Transverse colon (tissue), 4 donors: ENCODE measurements around the gene HORMAD2. TPM values are rescaled to one million over a fixed set of nuclear protein-coding genes. Genes with fewer than 3 reads are reported as not detected.
"Not testable (repeated sequence)": the region's sequence is repeated elsewhere in the genome, so short reads cannot be mapped to it uniquely, and the experiment has no call there.

Source experiments
- DNase-seq: peaks from one replicate; pipeline ENCODE4 v3.0.0-alpha.2; 2019
- H3K27ac ChIP-seq, 4 donors: fragments of 200-600 bp; sonication (generic); 2 replicates each; pipeline ENCODE4 v1.5.1; 2016 to 2018; ENCODE audit warnings: inconsistent platforms in 4 of 4
- H3K27me3 ChIP-seq: fragments of 200-600 bp; sonication (generic); 2 replicates; pipeline ENCODE4 v1.5.1; 2017; ENCODE audit warnings: inconsistent platforms
- H3K36me3 ChIP-seq, 4 donors: fragments of 200-600 bp; sonication (generic); 2 replicates each; pipeline ENCODE4 v1.5.1; 2017 to 2019; ENCODE audit warnings: inconsistent platforms in 4 of 4
- H3K4me1 ChIP-seq, 4 donors: fragments of 200-600 bp; sonication (generic); 2 replicates each; pipeline ENCODE4 v1.5.1; 2017 to 2020; ENCODE audit warnings: inconsistent platforms in 4 of 4
- H3K4me3 ChIP-seq, 4 donors: fragments of 200-600 bp; sonication (generic); 1 replicate in 1 of 4; 2 replicates in 3 of 4; pipeline versions ENCODE4 v1.5.1 to v1.6.1; 2017 to 2019; ENCODE audit warnings: inconsistent platforms in 4 of 4
- H3K9me3 ChIP-seq, 2 donors: fragments of 200-600 bp; sonication (generic); 2 replicates each; pipeline ENCODE4 v1.5.1; 2017 to 2019; ENCODE audit warnings: inconsistent platforms in 2 of 2
- CTCF ChIP-seq, 5 experiments: fragments of 200-600 bp in 3 of 5; fragments of 450-650 bp in 2 of 5; sonication (generic) in 3 of 5; IDR thresholded peaks; 1 replicate in 2 of 5; 2 replicates in 3 of 5; pipeline ENCODE4 v1.5.1; 2016 to 2017; ENCODE audit warnings: antibody characterized with exemption in 5 of 5, inconsistent platforms in 3 of 5, mild to moderate bottlenecking in 2 of 5, moderate library complexity in 1 of 5
- EP300 ChIP-seq: sonication (generic); formaldehyde crosslinking; IDR thresholded peaks from one replicate; pipeline ENCODE4 v1.6.1; 2017; ENCODE audit warnings: antibody characterized with exemption, low read depth
- POLR2A ChIP-seq: fragments of 450-650 bp; IDR thresholded peaks from one replicate; pipeline ENCODE4 v1.6.1; 2016; ENCODE audit warnings: antibody characterized with exemption, mild to moderate bottlenecking, moderate library complexity
- POLR2AphosphoS5 ChIP-seq, 3 donors: sonication (generic); formaldehyde crosslinking; IDR thresholded peaks; one replicate each; pipeline ENCODE4 v1.6.1; 2016; ENCODE audit warnings: antibody characterized with exemption in 3 of 3
- WGBS, 2 donors: methylation state at CpG; one replicate each; pipeline ENCODE4 v1.1.5; 2018; ENCODE audit warnings: low coverage in 1 of 2; 5-methylcytosine and 5-hydroxymethylcytosine counted together
- in situ Hi-C, 4 donors: fragments of 200-750 bp; cut with MboI; loops; one replicate each; pipeline versions ENCODE4 v1.15.0 to v1.15.1; 2017; ENCODE audit warnings: low sequenced_read_pairs in 3 of 4, low pct_ligation_motif_present in 1 of 4, low pct_unique_long_range_greater_than_20kb in 1 of 4
- intact Hi-C: fragments of 100-400 bp; cut with DNase I; formaldehyde crosslinking; loops from one replicate; pipeline ENCODE4 v1.15.1; 2023; ENCODE audit warnings: low total_unique reads
- total RNA-seq, 4 donors: library from RNA; depleted of rRNA; stranded (reverse); fragments of >200 nt; gene quantifications; one replicate each; pipeline ENCODE4 v1.1.0, GENCODE V29; 2016

The HORMAD2 gene
- total RNA-seq, 4 donors from 2014 or later, result not detected

GRCh38 chr22:30197389-30197788, 117.1 kb downstream of the HORMAD2 start:
- no peak for DNase-seq
- Histone ChIP-seq H3K36me3 (no peaks in the 10 kb centered on the region), H3K27me3 (no peaks in the 10 kb centered on the region), H3K9me3 (no peaks in the 10 kb centered on the region), H3K4me1 (peaks cover 0 to 29% (median 16%) of the 10 kb centered on the region in 4 donors), H3K4me3 (no peak overlapping the region), H3K27ac (peak overlapping the region; percentile 46 to 69 (median 61))
- TF ChIP-seq CTCF (IDR thresholded peaks at IDR 0.05) (no peak), EP300 (no peak), POLR2AphosphoS5 (IDR thresholded peaks at IDR 0.05) (no peak), POLR2A (no peak)
- intact Hi-C loops, result no loop called here
- in situ Hi-C loops, result no loop called here

GRCh38 chr22:30198152-30198825, 118.0 kb downstream of the HORMAD2 start:
- TF ChIP-seq CTCF (IDR thresholded peaks at IDR 0.05), result no peak
- no peak for DNase-seq
- H3K4me3 ChIP-seq, result no peak overlapping the region
- H3K27me3 ChIP-seq, result no peaks in the 10 kb centered on the region
- H3K9me3 ChIP-seq, result no peaks in the 10 kb centered on the region
- peaks cover 0 to 35% (median 19%) of the 10 kb centered on the region in 4 donors for H3K4me1 ChIP-seq
- WGBS, 2 donors, result 96 to 97% methylated on average over 5 of the region's 5 CpGs
- H3K36me3 ChIP-seq, result no peaks in the 10 kb centered on the region
- no peak overlapping the region for H3K27ac ChIP-seq
- intact Hi-C loops (no loop called here), in situ Hi-C loops (no loop called here)

- Histone ChIP-seq H3K9me3 (no peaks in the 10 kb centered on the region), H3K4me3 (no peak overlapping the region), H3K27ac (no peak overlapping the region), H3K27me3 (no peaks in the 10 kb centered on the region), H3K36me3 (no peaks in the 10 kb centered on the region), H3K4me1 (peaks cover 0 to 35% (median 19%) of the 10 kb centered on the region in 4 donors)
- no peak for DNase-seq
- intact Hi-C loops, result no loop called here
- WGBS, 2 donors, result 72 to 84% methylated on average over 3 to 4 of the region's 4 CpGs
- TF ChIP-seq POLR2AphosphoS5 (IDR thresholded peaks at IDR 0.05), result no peak
- no peak for TF ChIP-seq EP300
- no peak for TF ChIP-seq CTCF (IDR thresholded peaks at IDR 0.05)
- in situ Hi-C loops, result no loop called here
Measured at GRCh38 chr22:30198921-30199320, 118.7 kb downstream of the HORMAD2 start.

- WGBS, 2 donors, result 70% methylated on average over 10 of the region's 10 CpGs; no CpG with 5 or more reads in 1 of the 2 donors
- H3K9me3 ChIP-seq, H3K36me3 ChIP-seq, H3K27me3 ChIP-seq, H3K4me3 ChIP-seq, DNase-seq, in situ Hi-C loops, intact Hi-C loops, H3K27ac ChIP-seq: not testable (repeated sequence)
- peaks cover 0 to 33% (median 20%) of the 10 kb centered on the region in 4 donors for H3K4me1 ChIP-seq
Measured at GRCh38 chr22:30200905-30201304, 120.6 kb downstream of the HORMAD2 start.

GRCh38 chr22:30201945-30202344, 121.7 kb downstream of the HORMAD2 start:
- Histone ChIP-seq H3K9me3 (no peaks in the 10 kb centered on the region), H3K4me3 (no peak overlapping the region), H3K27me3 (no peaks in the 10 kb centered on the region), H3K4me1 (peaks cover 0 to 27% (median 14%) of the 10 kb centered on the region in 4 donors), H3K36me3 (no peaks in the 10 kb centered on the region), H3K27ac (peak overlapping the region; percentile 67 to 78 (median 74))
- intact Hi-C loops, result no loop called here
- WGBS, 2 donors, result 69% methylated on average over 3 of the region's 3 CpGs; no CpG with 5 or more reads in 1 of the 2 donors
- in situ Hi-C loops, result no loop called here
- TF ChIP-seq POLR2A, result no peak
- no peak for TF ChIP-seq EP300
- TF ChIP-seq CTCF (IDR thresholded peaks at IDR 0.05), result no peak
- TF ChIP-seq POLR2AphosphoS5 (IDR thresholded peaks at IDR 0.05), result no peak
- no peak for DNase-seq
